Neural cell (in vitro differentiated cells): Measurements from ENCODE around the gene QSOX2.

Source experiments
- EP300 ChIP-seq: fragments of 450-650 bp; conservative IDR thresholded peaks from 2 replicates; pipeline ENCODE4 v1.6.1; 2014; ENCODE audit warnings: antibody characterized with exemption, mild to moderate bottlenecking, moderate library complexity; ENCODE audit not compliant: poor library complexity, severe bottlenecking
- EZH2 ChIP-seq: fragments of 200-600, 300-800 bp; shearing (Covaris generic), sonication (generic); IDR thresholded peaks from 2 replicates; pipeline ENCODE4 v1.6.1; 2014; ENCODE audit warnings: antibody characterized with exemption, low read length, borderline replicate concordance, mild to moderate bottlenecking; ENCODE audit not compliant: insufficient read depth, poor library complexity, severe bottlenecking
- MXI1 ChIP-seq: fragments of 450-650 bp; conservative IDR thresholded peaks from 2 replicates; pipeline ENCODE4 v1.6.1; 2014; ENCODE audit warnings: antibody characterized with exemption, mild to moderate bottlenecking; ENCODE audit not compliant: poor library complexity, severe bottlenecking
- POLR2AphosphoS5 ChIP-seq: IDR thresholded peaks from 2 replicates; pipeline ENCODE4 v1.6.1; 2012
- RAD21 ChIP-seq: fragments of 450-650 bp; conservative IDR thresholded peaks from 2 replicates; pipeline ENCODE4 v1.6.1; 2014; ENCODE audit warnings: antibody characterized with exemption, mild to moderate bottlenecking, moderate library complexity
- TAF1 ChIP-seq: IDR thresholded peaks from 2 replicates; pipeline ENCODE4 v1.6.1; 2012; ENCODE audit warnings: low read depth
- TF ChIP-seq, protein P1 (sequence below): fragments of 450-650 bp; IDR thresholded peaks from 2 replicates; pipeline ENCODE4 v1.5.1; 2014; ENCODE audit warnings: antibody characterized with exemption, mild to moderate bottlenecking, moderate library complexity; ENCODE audit not compliant: poor library complexity, severe bottlenecking
- TF ChIP-seq, protein P2 (sequence below): IDR thresholded peaks from 2 replicates; pipeline ENCODE4 v1.6.1; 2012; ENCODE audit warnings: borderline replicate concordance

DNA sequence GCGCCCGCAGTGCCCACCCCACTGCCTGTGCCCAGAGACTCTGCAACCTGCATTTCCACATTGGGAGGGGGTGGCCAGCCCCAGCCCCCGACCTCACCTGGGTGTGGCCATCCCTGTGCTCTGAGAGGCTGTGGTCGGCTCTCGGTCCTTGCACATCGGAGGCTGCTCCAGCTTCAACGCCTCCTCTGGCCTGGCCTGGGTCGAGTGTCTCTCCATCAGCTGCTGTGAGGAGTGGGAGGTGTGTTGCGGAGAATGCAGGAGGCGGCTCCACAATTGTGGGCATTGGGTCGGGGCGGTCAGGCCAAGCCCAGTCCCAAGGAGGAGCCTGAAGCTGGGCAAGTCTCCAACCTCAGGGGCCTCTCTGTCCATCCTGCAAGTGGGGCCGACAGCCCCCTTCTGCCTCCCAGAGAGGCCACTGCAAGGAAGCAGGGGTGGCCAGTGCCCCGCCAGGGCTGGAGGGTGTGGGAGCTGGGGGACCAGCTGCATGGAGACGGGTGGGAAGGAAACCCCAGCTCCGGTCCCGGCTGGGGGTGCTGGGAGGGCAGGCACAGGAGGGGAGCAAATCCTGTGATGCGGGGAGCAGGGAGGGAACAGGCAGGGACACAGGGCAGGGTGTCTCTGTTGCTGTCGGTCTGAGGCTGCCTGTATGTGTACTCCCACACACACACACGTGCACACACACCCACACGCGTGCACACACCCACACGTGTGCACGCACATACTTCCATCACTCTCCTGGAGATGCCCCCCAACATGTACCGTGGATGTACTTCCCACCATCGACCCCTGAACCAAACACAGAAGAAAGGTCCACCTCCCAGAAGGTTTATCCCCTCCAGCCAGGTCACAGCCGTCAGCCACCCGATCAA is 29.4 kb upstream of the QSOX2 start:
- TF ChIP-seq, protein P1, sequence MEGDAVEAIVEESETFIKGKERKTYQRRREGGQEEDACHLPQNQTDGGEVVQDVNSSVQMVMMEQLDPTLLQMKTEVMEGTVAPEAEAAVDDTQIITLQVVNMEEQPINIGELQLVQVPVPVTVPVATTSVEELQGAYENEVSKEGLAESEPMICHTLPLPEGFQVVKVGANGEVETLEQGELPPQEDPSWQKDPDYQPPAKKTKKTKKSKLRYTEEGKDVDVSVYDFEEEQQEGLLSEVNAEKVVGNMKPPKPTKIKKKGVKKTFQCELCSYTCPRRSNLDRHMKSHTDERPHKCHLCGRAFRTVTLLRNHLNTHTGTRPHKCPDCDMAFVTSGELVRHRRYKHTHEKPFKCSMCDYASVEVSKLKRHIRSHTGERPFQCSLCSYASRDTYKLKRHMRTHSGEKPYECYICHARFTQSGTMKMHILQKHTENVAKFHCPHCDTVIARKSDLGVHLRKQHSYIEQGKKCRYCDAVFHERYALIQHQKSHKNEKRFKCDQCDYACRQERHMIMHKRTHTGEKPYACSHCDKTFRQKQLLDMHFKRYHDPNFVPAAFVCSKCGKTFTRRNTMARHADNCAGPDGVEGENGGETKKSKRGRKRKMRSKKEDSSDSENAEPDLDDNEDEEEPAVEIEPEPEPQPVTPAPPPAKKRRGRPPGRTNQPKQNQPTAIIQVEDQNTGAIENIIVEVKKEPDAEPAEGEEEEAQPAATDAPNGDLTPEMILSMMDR, result no peak
- TF ChIP-seq EZH2 (no peak), POLR2AphosphoS5 (no peak), EP300 (no peak), TAF1 (no peak), MXI1 (no peak), RAD21 (no peak)
- TF ChIP-seq, protein P2, sequence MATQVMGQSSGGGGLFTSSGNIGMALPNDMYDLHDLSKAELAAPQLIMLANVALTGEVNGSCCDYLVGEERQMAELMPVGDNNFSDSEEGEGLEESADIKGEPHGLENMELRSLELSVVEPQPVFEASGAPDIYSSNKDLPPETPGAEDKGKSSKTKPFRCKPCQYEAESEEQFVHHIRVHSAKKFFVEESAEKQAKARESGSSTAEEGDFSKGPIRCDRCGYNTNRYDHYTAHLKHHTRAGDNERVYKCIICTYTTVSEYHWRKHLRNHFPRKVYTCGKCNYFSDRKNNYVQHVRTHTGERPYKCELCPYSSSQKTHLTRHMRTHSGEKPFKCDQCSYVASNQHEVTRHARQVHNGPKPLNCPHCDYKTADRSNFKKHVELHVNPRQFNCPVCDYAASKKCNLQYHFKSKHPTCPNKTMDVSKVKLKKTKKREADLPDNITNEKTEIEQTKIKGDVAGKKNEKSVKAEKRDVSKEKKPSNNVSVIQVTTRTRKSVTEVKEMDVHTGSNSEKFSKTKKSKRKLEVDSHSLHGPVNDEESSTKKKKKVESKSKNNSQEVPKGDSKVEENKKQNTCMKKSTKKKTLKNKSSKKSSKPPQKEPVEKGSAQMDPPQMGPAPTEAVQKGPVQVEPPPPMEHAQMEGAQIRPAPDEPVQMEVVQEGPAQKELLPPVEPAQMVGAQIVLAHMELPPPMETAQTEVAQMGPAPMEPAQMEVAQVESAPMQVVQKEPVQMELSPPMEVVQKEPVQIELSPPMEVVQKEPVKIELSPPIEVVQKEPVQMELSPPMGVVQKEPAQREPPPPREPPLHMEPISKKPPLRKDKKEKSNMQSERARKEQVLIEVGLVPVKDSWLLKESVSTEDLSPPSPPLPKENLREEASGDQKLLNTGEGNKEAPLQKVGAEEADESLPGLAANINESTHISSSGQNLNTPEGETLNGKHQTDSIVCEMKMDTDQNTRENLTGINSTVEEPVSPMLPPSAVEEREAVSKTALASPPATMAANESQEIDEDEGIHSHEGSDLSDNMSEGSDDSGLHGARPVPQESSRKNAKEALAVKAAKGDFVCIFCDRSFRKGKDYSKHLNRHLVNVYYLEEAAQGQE, result no peak
